Middle frontal gyrus (tissue), 1 donor: ENCODE results near the gene TRAF2.
A peak's percentile ranks its signal among the peaks of the same experiment; 100 is the strongest.

ENCODE experiments used
- DNase-seq: peaks from one replicate; pipeline ENCODE4 v3.0.0-alpha.2; 2015; ENCODE audit warnings: low spot score; ENCODE audit errors: extremely low spot score

TRAF2 gene

DNA sequence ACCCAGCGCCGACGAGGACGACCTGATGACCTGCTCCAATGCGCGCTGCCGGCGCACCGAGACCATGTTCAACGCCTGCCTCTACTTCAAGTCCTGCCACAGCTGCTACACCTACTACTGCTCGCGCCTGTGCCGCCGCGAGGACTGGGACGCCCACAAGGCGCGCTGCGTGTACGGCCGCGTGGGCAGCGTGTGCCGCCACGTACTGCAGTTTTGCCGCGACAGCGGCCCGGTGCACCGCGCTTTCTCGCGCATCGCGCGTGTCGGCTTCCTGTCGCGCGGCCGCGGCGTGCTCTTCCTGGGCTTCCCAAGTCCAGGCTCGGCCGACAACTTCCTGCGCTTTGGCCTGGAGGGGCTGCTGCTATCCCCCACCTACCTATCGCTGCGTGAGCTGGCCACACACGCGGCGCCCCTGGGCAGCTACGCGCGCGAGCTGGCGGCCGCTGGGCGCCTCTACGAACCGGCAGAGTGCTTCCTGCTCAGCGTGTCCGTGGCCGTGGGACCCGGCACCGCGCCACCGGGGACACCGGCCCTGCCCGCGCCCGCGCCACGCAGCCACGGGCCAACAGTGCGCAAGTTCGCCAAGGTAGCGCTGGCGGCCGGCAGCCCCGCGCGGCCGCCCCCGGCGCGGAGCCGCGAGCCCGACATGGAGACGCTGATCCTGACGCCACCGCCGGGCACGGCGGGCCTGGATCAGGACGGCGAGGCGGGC is 39.8 kb upstream of the TRAF2 start:
- DNase-seq = no peak

DNA sequence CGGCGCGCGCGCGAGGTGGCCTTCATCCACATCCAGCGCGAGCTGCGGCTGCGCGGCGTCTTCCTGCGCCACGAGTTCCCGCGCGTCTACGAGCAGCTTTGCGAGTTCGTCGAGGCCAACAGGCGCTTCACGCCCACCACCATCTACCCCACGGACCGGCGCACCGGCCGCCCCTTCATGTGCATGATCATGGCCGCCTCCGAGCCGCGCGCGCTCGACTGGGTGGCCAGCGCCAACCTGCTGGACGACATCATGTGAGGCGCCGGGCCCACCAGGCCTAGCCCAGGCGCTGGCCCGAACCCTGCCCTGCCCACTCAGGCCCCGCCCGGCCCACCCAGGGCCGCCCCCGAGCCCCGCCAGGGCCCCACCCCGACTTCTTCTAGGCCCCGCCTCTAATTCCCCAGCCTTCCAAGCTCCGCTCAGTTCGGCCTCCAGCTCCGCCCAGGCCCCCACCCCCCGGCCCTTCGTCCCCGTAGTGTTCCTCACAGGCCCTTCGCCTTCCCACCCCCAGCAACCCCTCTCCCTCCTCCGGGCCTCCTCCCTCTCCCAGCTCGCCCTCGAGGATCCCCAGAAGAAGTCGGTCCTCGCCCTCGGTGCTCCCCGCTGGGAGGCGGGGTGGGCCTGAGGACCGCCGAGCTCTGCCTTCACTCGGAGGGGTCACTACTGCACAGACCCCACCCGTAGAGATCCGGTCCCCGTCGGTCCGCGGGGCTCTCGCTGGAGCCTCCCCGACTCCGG is 39.1 kb upstream of the TRAF2 start:
- no peak for DNase-seq

DNA sequence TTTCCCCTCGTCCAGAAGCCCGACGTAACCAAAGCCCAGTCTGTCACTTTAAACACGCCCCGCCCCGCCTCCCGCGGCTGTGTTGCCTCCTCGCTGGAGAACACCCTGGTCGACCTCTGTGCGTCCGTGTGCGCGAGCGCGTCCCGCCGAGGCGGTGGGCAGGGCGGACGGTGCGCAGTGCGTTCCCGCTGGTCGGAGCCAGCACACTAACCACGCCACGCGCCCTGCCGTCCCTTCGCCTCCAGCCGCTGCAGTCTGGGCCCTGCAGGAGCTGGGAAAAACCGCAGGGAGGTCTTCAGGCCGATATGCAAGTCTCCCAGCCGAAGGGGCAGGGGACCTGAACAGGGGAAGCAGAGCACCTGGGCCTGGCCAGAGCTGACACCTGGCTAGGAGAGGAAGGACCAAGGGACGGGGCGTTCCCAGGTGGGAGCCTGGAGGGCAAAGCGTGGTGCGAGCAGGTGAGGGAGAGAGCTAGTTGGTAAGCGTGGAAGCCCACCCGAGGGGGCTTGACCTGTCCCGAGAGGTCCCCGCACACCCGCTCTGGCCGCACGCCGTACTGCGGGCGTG is 38.4 kb upstream of the TRAF2 start:
- DNase-seq = no peak

DNA sequence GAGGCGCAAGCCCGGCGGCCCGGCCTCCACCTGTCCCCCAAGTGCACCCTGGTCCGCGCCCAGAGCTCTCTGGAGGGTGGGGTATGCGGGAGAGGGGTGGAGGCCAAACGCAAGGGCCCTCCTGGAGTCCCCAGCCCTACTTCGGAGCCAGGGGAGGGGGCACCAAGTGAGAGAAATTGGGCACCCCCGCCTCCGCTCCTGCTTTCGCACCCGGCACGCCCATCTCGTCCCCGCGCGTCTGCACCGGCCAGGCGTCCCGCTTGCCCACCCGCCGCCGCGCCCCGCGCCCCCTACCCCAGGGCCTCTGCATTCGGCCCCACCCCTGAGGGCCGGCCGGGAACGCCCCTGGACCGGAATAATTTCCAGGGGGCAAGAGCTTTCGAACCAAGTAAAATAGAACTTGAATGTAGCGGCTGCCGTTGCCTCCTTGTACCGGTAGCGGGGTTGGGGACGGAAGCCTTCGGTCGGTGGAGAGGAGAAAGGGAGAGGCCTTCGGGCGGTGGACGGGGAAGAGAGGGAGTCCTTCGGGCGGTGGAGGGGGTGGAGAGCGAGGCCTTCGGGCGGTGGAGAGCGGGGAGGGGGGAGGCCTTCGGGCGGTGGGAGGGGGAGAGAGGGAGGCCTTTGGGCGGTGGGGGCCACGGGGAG is 37.8 kb upstream of the TRAF2 start:
- no peak for DNase-seq

DNA sequence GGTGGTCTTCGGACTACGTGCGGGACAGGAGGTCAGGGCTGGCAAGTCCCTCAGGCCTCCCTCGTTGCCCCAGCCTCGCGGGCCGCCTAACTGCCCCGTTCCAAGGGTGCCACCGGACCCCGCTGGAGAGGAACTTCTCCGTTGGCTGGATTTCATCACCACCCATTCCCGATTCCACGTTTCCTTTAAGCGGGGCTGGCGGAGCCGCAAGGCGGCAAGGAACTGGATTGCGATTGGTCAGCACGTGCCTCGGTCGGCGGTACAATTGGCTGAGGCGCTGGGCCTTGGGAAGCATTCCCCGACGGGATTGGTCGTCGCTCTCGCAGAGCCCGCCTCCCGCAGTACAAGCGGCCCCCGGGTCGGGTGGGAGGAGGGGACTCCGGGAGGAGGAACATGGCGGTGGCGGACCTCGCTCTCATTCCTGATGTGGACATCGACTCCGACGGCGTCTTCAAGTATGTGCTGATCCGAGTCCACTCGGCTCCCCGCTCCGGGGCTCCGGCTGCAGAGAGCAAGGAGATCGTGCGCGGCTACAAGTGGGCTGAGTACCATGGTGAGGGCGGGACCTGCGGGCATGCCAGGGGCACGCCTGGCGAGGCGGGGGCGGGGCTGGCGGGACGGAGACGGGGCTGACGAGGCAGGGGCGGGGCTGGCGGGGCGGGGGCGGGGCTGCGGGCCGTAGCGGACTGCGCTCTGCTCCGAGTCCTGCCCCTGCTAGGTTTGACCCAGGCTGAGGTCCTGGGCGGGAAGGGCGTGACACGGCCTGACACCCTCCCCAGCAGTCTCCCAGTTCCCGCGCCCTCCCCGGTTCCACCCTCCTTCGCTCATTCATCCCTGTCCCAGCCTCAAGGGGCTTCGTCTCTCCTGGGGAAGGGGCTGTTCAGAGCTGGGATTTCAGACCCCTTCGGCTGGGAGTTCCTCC is 37.0 kb upstream of the TRAF2 start, which contains the start of gene PHPT1:
TSS of gene PHPT1 (plus strand) at position 372 of the 922 bp plus-strand sequence. CDS start at position 394, 22 bp downstream.
- DNase-seq = peak; percentile 97

DNA sequence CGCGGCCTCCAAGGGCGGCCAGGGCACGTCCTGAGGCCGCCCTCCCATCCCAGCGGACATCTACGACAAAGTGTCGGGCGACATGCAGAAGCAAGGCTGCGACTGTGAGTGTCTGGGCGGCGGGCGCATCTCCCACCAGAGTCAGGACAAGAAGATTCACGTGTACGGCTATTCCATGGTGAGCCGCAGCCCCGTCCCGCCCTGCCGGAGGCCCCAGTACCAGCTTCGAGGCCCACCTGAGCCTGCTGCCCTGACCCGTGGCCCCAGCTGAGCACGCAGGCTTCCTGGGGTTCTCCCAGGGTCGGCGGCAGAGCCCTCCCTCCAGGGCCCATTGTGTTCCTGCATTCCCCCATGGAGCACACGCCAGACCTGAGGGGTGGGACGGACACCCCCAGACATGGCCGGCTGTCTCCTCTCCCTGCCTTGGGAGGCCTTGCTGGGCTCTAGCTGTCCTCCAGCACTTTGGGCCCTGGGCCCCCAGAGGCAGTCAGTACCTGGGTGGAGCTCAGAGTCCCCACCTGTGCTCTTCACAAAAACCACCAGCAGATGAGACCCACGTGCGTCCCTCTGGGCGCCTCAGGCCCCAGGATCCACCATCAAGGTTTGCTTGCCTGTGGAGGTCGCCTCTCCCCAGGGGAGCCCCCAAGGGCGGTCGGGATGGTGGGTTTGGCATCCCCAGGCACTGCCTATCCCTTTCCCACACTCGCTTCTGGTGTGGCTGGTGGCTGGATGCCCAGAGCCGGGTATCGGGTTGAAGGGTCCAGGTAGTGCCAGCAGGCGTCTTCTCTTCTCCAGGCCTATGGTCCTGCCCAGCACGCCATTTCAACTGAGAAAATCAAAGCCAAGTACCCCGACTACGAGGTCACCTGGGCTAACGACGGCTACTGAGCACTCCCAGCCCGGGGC is 36.1 kb upstream of the TRAF2 start:
- no peak for DNase-seq

DNA sequence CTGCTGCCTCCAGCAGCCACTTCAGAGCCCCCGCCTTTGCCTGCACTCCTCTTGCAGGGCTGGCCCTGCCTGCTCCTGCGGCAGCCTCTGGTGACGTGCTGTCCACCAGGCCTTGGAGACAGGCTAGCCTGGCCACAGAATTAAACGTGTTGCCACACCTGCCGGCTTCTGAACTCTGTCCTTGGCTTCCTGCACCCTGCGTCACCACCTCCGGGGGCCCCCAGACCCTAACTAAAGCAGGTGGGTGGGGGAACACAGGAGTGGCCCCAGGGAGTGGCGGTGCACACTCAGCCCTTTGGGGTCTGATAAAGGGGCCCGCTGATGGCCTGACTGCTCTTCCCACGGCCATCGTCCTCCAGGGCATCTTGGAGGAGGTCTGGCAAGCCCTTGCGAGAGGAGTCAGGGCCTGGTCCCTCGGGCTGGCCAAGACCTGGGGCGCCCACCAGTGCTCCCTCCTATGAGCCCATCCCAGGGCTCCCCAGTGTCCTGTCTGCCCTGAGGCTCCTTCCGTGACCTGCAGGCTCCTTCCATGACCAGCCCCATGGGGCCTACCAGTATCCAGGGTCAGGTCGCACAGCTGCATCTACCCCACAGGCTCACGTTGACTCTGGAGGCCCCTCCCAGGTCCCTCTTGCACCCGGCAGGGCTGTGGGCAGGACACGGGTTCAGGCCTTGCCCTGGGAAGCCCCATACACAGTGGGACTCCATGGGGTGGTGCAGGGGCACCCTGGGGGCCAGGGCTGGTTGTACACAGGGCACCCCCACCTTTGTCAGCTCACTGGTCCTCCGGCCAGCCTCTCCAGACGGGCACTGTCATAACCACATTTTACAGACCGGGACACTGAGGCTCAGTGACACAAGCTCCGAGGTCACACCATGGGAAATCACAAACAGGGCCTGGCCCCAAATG is 35.2 kb upstream of the TRAF2 start:
- DNase-seq = no peak

DNA sequence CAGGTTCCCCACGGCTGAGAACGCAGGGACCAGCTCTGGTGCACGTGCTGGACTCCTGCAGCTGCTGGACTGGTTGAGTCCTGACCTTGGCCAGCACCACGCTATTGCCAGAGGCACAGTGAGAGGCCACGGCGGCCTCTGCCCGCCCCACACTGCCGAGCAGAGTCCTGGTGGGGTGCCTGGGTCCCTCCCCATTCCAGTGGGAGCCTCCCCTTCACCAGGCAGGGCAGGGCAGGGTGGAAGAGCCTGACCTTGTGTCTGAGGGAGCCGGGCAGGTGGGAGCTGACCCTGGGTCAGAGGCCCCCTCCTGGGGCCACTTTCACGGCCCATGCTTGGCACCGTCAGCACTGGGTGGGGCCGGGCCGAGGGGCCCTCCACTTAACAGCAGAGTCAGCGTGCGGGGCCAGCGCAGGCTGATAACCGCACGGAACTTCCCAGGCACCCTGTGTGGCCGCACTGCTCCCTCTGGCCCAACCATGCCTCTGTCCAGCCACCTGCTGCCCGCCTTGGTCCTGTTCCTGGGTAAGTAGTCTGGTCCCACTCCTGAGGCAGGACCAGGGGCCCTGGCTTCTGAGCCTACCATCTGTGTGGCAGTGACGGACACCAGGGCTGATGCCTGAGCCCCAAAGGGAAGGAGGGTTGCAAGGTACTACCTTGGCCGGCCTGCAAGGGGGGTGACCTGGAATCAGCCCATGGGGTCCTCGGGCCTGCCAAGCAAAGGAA is 34.2 kb upstream of the TRAF2 start, which contains the start of gene MAMDC4:
TSS of gene MAMDC4 (plus strand) at position 406 of the 723 bp plus-strand sequence. CDS start at position 477, 71 bp downstream.
- no peak for DNase-seq

DNA sequence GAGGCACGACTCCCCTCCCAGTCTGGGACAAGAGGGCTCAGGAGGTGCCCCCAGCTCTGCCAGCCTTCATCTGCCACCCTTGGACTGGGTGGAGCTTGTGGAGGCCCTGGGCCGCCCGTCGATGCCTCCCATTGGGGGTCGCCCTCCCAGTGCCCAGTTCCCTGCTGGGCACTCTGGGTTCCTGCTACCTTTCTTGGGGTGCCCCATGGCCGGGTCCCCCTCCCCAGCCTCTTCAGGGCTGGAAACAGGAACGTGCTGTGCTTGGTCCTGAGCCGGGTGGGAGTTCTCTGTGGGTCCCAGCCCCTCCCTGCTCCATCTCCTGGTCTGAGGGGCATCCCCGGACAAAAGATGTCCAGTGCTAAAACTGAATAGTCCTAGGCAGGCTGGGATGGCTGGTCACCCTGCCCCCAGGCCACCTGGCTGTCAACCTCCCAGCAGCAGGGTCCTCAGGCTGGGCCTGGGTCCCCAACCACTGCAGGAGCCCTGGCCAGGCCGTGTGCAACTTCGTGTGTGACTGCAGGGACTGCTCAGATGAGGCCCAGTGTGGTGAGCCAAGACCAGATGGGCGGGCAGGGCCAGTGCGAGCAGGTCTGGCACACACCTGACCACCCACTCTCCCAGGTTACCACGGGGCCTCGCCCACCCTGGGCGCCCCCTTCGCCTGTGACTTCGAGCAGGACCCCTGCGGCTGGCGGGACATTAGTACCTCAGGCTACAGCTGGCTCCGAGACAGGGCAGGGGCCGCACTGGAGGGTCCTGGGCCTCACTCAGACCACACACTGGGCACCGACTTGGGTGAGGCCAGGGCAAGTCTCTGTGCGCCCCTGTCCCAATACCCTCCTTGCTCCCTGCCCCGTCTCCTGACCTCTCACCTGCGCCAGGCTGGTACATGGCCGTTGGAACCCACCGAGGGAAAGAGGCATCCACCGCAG is 33.4 kb upstream of the TRAF2 start:
- DNase-seq = no peak

DNA sequence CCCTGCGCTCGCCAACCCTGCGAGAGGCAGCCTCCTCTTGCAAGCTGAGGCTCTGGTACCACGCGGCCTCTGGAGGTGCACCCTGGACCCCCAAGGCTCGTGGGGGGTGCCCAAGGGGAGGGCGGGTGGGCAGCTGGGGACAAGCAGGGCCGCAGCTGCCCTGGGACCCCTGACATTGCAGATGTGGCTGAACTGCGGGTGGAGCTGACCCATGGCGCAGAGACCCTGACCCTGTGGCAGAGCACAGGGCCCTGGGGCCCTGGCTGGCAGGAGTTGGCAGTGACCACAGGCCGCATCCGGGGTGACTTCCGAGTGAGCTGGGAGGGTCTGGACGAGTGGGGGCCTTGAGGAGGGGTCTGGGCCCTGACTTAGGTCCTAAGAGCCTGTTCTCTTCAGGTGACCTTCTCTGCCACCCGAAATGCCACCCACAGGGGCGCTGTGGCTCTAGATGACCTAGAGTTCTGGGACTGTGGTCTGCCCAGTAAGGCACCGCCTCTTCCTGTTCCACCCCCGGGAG is 32.7 kb upstream of the TRAF2 start:
- no peak for DNase-seq

DNA sequence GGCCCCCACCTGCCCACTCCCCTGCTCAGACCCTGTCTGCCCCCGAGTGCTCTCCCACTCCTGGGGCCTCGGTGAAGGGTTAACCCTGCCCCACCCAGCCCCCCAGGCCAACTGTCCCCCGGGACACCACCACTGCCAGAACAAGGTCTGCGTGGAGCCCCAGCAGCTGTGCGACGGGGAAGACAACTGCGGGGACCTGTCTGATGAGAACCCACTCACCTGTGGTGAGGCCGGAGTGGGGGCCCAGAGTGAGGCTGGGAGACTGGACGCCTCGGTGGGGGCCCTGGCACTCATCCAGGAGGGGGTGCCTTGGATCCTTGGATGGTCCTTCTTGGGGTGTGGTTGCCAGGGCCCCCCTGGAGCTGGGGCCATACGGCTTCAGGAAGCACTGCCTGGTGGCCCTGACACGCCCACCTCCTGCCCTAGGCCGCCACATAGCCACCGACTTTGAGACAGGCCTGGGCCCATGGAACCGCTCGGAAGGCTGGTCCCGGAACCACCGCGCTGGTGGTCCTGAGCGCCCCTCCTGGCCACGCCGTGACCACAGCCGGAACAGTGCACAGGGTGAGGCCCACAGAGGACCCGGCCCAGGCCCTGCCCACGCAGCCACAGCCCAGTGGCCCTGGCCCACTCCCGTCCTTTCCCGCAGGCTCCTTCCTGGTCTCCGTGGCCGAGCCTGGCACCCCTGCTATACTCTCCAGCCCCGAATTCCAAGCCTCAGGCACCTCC is 32.0 kb upstream of the TRAF2 start:
- no peak for DNase-seq

DNA sequence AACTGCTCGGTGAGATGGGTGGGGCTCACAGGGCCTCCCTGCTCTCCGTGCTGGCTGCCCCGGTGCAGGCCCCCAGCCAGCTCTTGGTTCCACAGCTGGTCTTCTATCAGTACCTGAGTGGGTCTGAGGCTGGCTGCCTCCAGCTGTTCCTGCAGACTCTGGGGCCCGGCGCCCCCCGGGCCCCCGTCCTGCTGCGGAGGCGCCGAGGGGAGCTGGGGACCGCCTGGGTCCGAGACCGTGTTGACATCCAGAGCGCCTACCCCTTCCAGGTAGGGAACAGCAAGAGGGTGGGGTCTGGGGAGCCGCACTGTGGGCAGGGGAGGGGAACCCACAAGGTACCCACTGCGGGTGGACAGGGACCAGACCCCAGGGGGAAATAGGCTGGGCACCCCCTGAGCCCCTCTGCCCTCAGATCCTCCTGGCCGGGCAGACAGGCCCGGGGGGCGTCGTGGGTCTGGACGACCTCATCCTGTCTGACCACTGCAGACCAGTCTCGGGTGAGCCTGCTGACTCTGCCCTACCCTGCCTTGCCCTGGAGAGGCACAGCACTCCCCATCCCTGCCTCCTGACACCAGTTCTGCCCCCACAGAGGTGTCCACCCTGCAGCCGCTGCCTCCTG is 31.4 kb upstream of the TRAF2 start:
- DNase-seq = no peak

DNA sequence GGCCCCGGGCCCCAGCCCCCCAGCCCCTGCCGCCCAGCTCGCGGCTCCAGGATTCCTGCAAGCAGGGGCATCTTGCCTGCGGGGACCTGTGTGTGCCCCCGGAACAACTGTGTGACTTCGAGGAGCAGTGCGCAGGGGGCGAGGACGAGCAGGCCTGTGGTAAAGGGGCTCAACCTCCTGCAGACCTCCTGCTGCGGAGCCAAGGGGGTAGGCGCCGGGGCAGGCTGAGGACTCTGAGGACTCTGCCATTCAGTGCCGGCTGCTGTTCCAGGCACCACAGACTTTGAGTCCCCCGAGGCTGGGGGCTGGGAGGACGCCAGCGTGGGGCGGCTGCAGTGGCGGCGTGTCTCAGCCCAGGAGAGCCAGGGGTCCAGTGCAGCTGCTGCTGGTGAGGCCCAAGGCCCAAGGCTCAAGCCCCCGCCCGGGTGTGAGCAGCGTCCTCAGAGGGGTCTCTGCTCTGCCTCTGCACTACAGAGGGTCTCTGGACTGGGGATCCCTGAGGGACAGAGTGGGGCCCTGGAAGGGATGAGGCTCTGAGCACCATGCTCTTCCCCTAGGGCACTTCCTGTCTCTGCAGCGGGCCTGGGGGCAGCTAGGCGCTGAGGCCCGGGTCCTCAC is 30.7 kb upstream of the TRAF2 start:
- no peak for DNase-seq

DNA sequence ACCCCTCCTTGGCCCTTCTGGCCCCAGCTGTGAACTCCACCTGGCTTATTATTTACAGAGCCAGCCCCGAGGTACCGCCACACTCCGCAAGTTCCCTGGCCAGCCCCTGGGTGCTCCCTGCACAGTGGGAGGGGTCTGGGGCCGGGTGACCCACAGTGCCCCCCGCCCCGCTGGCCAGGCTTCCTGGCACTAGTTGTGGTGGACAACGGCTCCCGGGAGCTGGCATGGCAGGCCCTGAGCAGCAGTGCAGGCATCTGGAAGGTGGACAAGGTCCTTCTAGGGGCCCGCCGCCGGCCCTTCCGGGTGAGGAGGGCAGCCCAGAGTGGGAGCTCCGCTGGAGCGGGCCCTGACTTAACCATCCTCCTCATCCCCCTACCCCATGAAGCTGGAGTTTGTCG is 30.2 kb upstream of the TRAF2 start:
- DNase-seq = no peak

DNA sequence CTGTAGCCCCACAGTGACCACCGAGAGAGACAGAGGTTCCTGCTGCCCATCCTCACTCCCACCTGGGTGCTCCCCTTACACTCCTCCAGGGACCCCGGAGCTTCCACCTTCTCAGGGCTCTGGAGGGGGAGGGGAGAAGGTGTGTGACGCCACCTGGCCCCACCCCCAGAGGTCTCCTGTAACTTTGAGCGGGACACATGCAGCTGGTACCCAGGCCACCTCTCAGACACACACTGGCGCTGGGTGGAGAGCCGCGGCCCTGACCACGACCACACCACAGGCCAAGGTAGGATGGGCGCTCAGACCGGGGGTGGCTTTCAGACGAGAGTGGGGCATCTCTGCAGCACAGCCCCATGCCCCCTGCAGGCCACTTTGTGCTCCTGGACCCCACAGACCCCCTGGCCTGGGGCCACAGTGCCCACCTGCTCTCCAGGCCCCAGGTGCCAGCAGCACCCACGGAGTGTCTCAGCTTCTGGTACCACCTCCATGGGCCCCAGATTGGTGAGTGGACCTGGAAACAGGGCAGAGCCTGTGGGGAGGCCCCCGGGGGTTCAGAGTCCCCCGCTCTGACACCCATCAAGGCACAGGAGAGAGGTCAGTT is 29.7 kb upstream of the TRAF2 start:
- DNase-seq = no peak
